HCT116 (cell line): ENCODE results near the gene SPATA20. TPM values are rescaled to one million over a fixed set of nuclear protein-coding genes. Genes with fewer than 3 reads are reported as not detected.

Experiments used
- ATAC-seq: fragments of 200-7000 bp; cut with Tn5 transposase; 2 replicates; pipeline ENCODE4 v1.9.1; 2020; ENCODE audit warnings: mild to moderate bottlenecking, moderate library complexity
- BruUV-seq: library from RNA; stranded (reverse); fragments of 400-500 nt; replicated peaks from 2 replicates; lab custom pipeline; 2021; lab: Mats Ljungman, UMichigan
- CTCF ChIA-PET: fragments of 300-600 bp; sonication (Branson Sonifier 250); formaldehyde crosslinking; loops from one replicate; lab custom pipeline; 2021; ENCODE audit warnings: antibody characterized with exemption; lab: Charles Lee
- POLR2A ChIA-PET: fragments of 300-600, 350-600 bp; sonication (Branson Sonifier 250); formaldehyde crosslinking; loops from one replicate; lab custom pipeline; 2021; ENCODE audit warnings: antibody characterized with exemption; lab: Charles Lee
- RAD21 ChIA-PET, 2 experiments: fragments of 300-600 bp; sonication (Branson Sonifier 250); formaldehyde crosslinking; loops; one replicate each; lab custom pipeline; 2023; ENCODE audit warnings: low total read pairs in 2 of 2; ENCODE audit not compliant: uncharacterized antibody in 2 of 2, unreplicated experiment in 2 of 2, low non-redundant PET in 1 of 2; lab: Charles Lee
- DNase-seq: peaks from one replicate; pipeline ENCODE4 v3.0.0-alpha.2; 2010; ENCODE audit warnings: low read depth, low spot score
- H2AFZ ChIP-seq: fragments of 200-600 bp; shearing (Covaris generic), sonication (generic); 2 replicates; pipeline ENCODE4 v1.6.1; 2017; ENCODE audit warnings: low read depth, mixed run types, mixed read lengths, antibody characterized with exemption, low read length; ENCODE audit not compliant: poor library complexity, severe bottlenecking
- H3K27ac ChIP-seq: 2 replicates; pipeline ENCODE4 v1.5.1; 2012; ENCODE audit warnings: low read depth, low read length
- H3K27me3 ChIP-seq: fragments of 200-600 bp; sonication (generic); 2 replicates; pipeline ENCODE4 v1.6.1; 2016; ENCODE audit warnings: mixed run types, low read length, mixed read lengths; ENCODE audit not compliant: insufficient read depth
- H3K36me3 ChIP-seq, 2 experiments: fragments of 200-500 bp in 1 of 2; fragments of 200-600 bp in 1 of 2; sonication (Bioruptor generic) in 1 of 2; sonication (generic) in 1 of 2; 2 replicates each; pipeline versions ENCODE4 v1.5.1 to v1.6.1; 2014 to 2016; ENCODE audit warnings: low read length in 2 of 2, inconsistent platforms in 1 of 2, mixed read lengths in 1 of 2, mixed run types in 1 of 2; ENCODE audit not compliant: insufficient read depth in 2 of 2, control insufficient read depth in 1 of 2
- H3K4me1 ChIP-seq, 2 experiments: fragments of 200-600 bp in 1 of 2; sonication (generic) in 1 of 2; 2 replicates each; pipeline versions ENCODE4 v1.5.1 to v1.6.1; 2012 to 2017; ENCODE audit warnings: low read length in 2 of 2, inconsistent platforms in 1 of 2, mild to moderate bottlenecking in 1 of 2, mixed read lengths in 1 of 2, mixed run types in 1 of 2, moderate library complexity in 1 of 2; ENCODE audit not compliant: insufficient read depth in 2 of 2, control insufficient read depth in 1 of 2
- H3K4me2 ChIP-seq: fragments of 200-600 bp; sonication (generic); 2 replicates; pipeline ENCODE4 v1.6.1; 2017; ENCODE audit warnings: mixed run types, low read length, mixed read lengths
- H3K4me3 ChIP-seq, 2 experiments: fragments of 200-600 bp in 1 of 2; sonication (generic) in 1 of 2; replicated peaks in 1 of 2; 2 replicates each; pipeline ENCODE4 v1.5.1; 2011 to 2016; ENCODE audit warnings: low read length in 2 of 2, control low read depth in 1 of 2, low read depth in 1 of 2, mild to moderate bottlenecking in 1 of 2, mixed read lengths in 1 of 2, mixed run types in 1 of 2
- H3K79me2 ChIP-seq: fragments of 200-600 bp; sonication (generic); 2 replicates; pipeline ENCODE4 v1.6.1; 2017; ENCODE audit warnings: mild to moderate bottlenecking, mixed run types, low read length, moderate library complexity, mixed read lengths; ENCODE audit not compliant: insufficient read depth
- H3K9ac ChIP-seq: fragments of 200-600 bp; sonication (generic); 2 replicates; pipeline ENCODE4 v1.6.1; 2016; ENCODE audit warnings: low read length, mixed read lengths
- H3K9me2 ChIP-seq: fragments of 200-600 bp; sonication (generic), shearing (Covaris generic); 2 replicates; pipeline ENCODE4 v1.6.1; 2017; ENCODE audit warnings: mixed run types, mild to moderate bottlenecking, moderate library complexity; ENCODE audit not compliant: insufficient read depth
- H3K9me3 ChIP-seq, 2 experiments: fragments of 200-500 bp in 1 of 2; fragments of 200-600 bp in 1 of 2; sonication (Bioruptor generic) in 1 of 2; sonication (generic) in 1 of 2; 2 replicates each; pipeline ENCODE4 v1.6.1; 2014 to 2017; ENCODE audit warnings: low read length in 2 of 2, mixed read lengths in 2 of 2, inconsistent platforms in 1 of 2, low read depth in 1 of 2, mild to moderate bottlenecking in 1 of 2, mixed run types in 1 of 2, moderate library complexity in 1 of 2; ENCODE audit not compliant: control insufficient read depth in 1 of 2, insufficient read depth in 1 of 2
- H4K20me1 ChIP-seq: fragments of 200-600 bp; sonication (generic), shearing (Covaris generic); 2 replicates; pipeline ENCODE4 v1.6.1; 2017; ENCODE audit warnings: mixed run types, mild to moderate bottlenecking, moderate library complexity; ENCODE audit not compliant: insufficient read depth
- ATF3 ChIP-seq: IDR thresholded peaks from 2 replicates; pipeline ENCODE4 v1.6.1; 2012
- CBX3 ChIP-seq: IDR thresholded peaks from 2 replicates; pipeline ENCODE4 v1.6.1; 2012; ENCODE audit warnings: low read depth
- ELF1 ChIP-seq: IDR thresholded peaks from 2 replicates; pipeline ENCODE4 v1.6.1; 2012; ENCODE audit warnings: low read depth, borderline replicate concordance
- EZH2 ChIP-seq: fragments of 200-600 bp; sonication (generic); IDR thresholded peaks from 2 replicates; pipeline ENCODE4 v1.6.1; 2017; ENCODE audit warnings: antibody characterized with exemption, mixed run types
- EZH2phosphoT487 ChIP-seq: fragments of 200-600 bp; IDR thresholded peaks from 2 replicates; pipeline ENCODE4 v1.6.1; 2018; ENCODE audit warnings: antibody characterized with exemption, borderline replicate concordance
- FOSL1 ChIP-seq: IDR thresholded peaks from 2 replicates; pipeline ENCODE4 v1.6.1; 2012; ENCODE audit warnings: low read depth
- JUND ChIP-seq: IDR thresholded peaks from 2 replicates; pipeline ENCODE4 v1.6.1; 2012
- MAX ChIP-seq: IDR thresholded peaks from 2 replicates; pipeline ENCODE4 v1.6.1; 2012
- POLR2A ChIP-seq: IDR thresholded peaks from 2 replicates; pipeline ENCODE4 v1.7.0; 2011; ENCODE audit warnings: borderline replicate concordance; ENCODE audit not compliant: insufficient read depth, insufficient read length; ENCODE audit errors: extremely low read depth
- POLR2AphosphoS5 ChIP-seq: IDR thresholded peaks from 2 replicates; pipeline ENCODE4 v1.6.1; 2011; ENCODE audit warnings: mild to moderate bottlenecking, low read depth, low read length, moderate library complexity
- SRF ChIP-seq: IDR thresholded peaks from 2 replicates; pipeline ENCODE4 v1.6.1; 2012; ENCODE audit warnings: low read depth
- TCF7L2 ChIP-seq: IDR thresholded peaks from 2 replicates; pipeline ENCODE4 v1.7.0; 2011; ENCODE audit warnings: borderline replicate concordance, inconsistent platforms; ENCODE audit not compliant: insufficient read depth, insufficient read length; ENCODE audit errors: extremely low read depth
- YY1 ChIP-seq: IDR thresholded peaks from 2 replicates; pipeline ENCODE4 v1.6.1; 2011; ENCODE audit warnings: low read length, low read depth, moderate library complexity, mild to moderate bottlenecking; ENCODE audit not compliant: insufficient replicate concordance; ENCODE audit errors: extremely low read depth
- ZFX ChIP-seq: fragments of 450-650 bp; IDR thresholded peaks from 2 replicates; pipeline ENCODE4 v1.6.1; 2017
- intact Hi-C: fragments of 100-400 bp; cut with micrococcal nuclease; formaldehyde crosslinking; loops from 2 replicates; pipeline ENCODE4 v1.10.0; 2022
- total RNA-seq: library from RNA; stranded (reverse); gene quantifications from one replicate; pipeline ENCODE4 v1.2.1, GENCODE V29; 2021; ENCODE audit not compliant: unreplicated experiment
- TF ChIP-seq, protein P1 (sequence below): IDR thresholded peaks from 2 replicates; pipeline ENCODE4 v1.6.1; 2011; ENCODE audit warnings: mild to moderate bottlenecking, low read length, moderate library complexity; ENCODE audit not compliant: insufficient replicate concordance; ENCODE audit errors: extremely low read depth
- TF ChIP-seq, protein P2 (sequence below): IDR thresholded peaks from 2 replicates; pipeline ENCODE4 v1.6.1; 2012; ENCODE audit warnings: low read depth
- TF ChIP-seq, protein P3 (sequence below), 3 experiments: fragments of 200-600 bp in 1 of 3; sonication (generic) in 1 of 3; IDR thresholded peaks in 2 of 3; conservative IDR thresholded peaks in 1 of 3; 2 replicates each; pipeline ENCODE4 v1.5.1; 2012 to 2017; ENCODE audit warnings: low read depth in 2 of 3, low read length in 2 of 3, antibody characterized with exemption in 1 of 3, borderline replicate concordance in 1 of 3, control low read depth in 1 of 3, mild to moderate bottlenecking in 1 of 3, mixed read lengths in 1 of 3, mixed run types in 1 of 3, moderate library complexity in 1 of 3; ENCODE audit not compliant: insufficient read depth in 1 of 3

SPATA20 gene
- total RNA-seq, 1 experiment from 2014 or later: 57.5 TPM

DNA sequence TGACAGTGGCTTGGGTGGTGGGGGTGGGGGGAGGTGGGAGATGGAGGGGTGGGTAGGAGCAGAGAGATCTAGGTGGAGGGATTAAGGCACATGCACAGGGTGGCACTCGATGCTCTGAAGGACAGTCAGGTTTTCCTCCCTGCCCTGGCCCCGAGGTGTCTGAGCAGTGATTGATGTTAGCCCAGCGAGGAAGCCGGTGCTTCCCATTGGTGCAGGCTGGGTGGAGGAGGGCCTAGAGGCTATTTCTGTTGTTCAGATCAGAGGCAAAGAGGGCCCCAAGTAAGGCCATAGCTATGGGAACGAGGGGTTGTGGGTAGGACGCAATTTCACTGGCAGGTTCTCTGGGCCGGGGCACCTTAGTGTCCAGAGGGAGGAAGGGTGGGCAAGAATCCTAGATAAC lies 36.7 kb downstream of the SPATA20 start (continued):
- TF ChIP-seq, protein P1, sequence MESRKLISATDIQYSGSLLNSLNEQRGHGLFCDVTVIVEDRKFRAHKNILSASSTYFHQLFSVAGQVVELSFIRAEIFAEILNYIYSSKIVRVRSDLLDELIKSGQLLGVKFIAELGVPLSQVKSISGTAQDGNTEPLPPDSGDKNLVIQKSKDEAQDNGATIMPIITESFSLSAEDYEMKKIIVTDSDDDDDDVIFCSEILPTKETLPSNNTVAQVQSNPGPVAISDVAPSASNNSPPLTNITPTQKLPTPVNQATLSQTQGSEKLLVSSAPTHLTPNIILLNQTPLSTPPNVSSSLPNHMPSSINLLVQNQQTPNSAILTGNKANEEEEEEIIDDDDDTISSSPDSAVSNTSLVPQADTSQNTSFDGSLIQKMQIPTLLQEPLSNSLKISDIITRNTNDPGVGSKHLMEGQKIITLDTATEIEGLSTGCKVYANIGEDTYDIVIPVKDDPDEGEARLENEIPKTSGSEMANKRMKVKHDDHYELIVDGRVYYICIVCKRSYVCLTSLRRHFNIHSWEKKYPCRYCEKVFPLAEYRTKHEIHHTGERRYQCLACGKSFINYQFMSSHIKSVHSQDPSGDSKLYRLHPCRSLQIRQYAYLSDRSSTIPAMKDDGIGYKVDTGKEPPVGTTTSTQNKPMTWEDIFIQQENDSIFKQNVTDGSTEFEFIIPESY: no peak
- TF ChIP-seq TCF7L2: no peak
- TF ChIP-seq POLR2A: no peak
- TF ChIP-seq ZFX: no peak
- TF ChIP-seq EZH2phosphoT487: no peak
- TF ChIP-seq EZH2: no peak
- TF ChIP-seq, all 23 proteins: peak for 0

- Histone ChIP-seq H3K4me1 (no peaks in the 10 kb centered on the region), H3K9ac (no peak overlapping the region), H3K79me2 (no peaks in the 10 kb centered on the region), H3K27me3 (no peaks in the 10 kb centered on the region), H3K9me3 (no peaks in the 10 kb centered on the region), H4K20me1 (no peaks in the 10 kb centered on the region), H2AFZ (no peak overlapping the region), H3K9me2 (no peaks in the 10 kb centered on the region), H3K4me3 (no peak overlapping the region), H3K4me2 (no peak overlapping the region), H3K36me3 (no peaks in the 10 kb centered on the region), H3K27ac (no peak overlapping the region)
- CTCF ChIA-PET: no interaction called here
- no peak for DNase-seq
- RAD21 ChIA-PET: interaction anchor here (0.6 kb wide), 2 partner anchors 47 to 50 kb away, joined by 4 read pairs; partner anchors contain the start of gene ABCC3 (in 1 of the 2)
- no TSS peak for BruUV-seq
- intact Hi-C loops: no loop called here
- no peak for ATAC-seq
- POLR2A ChIA-PET: no interaction called here
- TF ChIP-seq, protein P2, sequence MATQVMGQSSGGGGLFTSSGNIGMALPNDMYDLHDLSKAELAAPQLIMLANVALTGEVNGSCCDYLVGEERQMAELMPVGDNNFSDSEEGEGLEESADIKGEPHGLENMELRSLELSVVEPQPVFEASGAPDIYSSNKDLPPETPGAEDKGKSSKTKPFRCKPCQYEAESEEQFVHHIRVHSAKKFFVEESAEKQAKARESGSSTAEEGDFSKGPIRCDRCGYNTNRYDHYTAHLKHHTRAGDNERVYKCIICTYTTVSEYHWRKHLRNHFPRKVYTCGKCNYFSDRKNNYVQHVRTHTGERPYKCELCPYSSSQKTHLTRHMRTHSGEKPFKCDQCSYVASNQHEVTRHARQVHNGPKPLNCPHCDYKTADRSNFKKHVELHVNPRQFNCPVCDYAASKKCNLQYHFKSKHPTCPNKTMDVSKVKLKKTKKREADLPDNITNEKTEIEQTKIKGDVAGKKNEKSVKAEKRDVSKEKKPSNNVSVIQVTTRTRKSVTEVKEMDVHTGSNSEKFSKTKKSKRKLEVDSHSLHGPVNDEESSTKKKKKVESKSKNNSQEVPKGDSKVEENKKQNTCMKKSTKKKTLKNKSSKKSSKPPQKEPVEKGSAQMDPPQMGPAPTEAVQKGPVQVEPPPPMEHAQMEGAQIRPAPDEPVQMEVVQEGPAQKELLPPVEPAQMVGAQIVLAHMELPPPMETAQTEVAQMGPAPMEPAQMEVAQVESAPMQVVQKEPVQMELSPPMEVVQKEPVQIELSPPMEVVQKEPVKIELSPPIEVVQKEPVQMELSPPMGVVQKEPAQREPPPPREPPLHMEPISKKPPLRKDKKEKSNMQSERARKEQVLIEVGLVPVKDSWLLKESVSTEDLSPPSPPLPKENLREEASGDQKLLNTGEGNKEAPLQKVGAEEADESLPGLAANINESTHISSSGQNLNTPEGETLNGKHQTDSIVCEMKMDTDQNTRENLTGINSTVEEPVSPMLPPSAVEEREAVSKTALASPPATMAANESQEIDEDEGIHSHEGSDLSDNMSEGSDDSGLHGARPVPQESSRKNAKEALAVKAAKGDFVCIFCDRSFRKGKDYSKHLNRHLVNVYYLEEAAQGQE: no peak
- TF ChIP-seq ELF1 (no peak), SRF (no peak), MAX (no peak), YY1 (no peak), POLR2AphosphoS5 (no peak), TCF7L2 (no peak), EZH2 (no peak), CBX3 (no peak), JUND (no peak), POLR2A (no peak), ATF3 (no peak), ZFX (no peak), FOSL1 (no peak)
- TF ChIP-seq, protein P3, sequence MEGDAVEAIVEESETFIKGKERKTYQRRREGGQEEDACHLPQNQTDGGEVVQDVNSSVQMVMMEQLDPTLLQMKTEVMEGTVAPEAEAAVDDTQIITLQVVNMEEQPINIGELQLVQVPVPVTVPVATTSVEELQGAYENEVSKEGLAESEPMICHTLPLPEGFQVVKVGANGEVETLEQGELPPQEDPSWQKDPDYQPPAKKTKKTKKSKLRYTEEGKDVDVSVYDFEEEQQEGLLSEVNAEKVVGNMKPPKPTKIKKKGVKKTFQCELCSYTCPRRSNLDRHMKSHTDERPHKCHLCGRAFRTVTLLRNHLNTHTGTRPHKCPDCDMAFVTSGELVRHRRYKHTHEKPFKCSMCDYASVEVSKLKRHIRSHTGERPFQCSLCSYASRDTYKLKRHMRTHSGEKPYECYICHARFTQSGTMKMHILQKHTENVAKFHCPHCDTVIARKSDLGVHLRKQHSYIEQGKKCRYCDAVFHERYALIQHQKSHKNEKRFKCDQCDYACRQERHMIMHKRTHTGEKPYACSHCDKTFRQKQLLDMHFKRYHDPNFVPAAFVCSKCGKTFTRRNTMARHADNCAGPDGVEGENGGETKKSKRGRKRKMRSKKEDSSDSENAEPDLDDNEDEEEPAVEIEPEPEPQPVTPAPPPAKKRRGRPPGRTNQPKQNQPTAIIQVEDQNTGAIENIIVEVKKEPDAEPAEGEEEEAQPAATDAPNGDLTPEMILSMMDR (IDR thresholded peaks at IDR 0.05 in 2 of 3, conservative IDR thresholded peaks at IDR 0.05 in 1 of 3; ENCODE audit: borderline replicate concordance in 1 of 3, insufficient read depth in 1 of 3, low read depth in 2 of 3, low read length in 2 of 3): no peak
Measured at GRCh38 chr17:50584116-50584515, 37.1 kb downstream of the SPATA20 start.
